Prostate gland (tissue), 2 donors: ENCODE results near the gene GATAD2B. TPM values are rescaled to one million over a fixed set of nuclear protein-coding genes. Genes with fewer than 3 reads are reported as not detected.

ENCODE experiments used
- DNase-seq: peaks from one replicate; pipeline ENCODE4 v3.0.0-alpha.2; 2019; ENCODE audit warnings: low spot score
- H3K27ac ChIP-seq, 2 donors: fragments of 200-600 bp; sonication (generic); 2 replicates each; pipeline ENCODE4 v1.5.1; 2017 to 2019
- H3K27me3 ChIP-seq: fragments of 200-600 bp; sonication (generic); replicated peaks from 2 replicates; pipeline ENCODE4 v1.5.1; 2019; ENCODE audit not compliant: insufficient read depth
- H3K36me3 ChIP-seq, 2 donors: fragments of 200-600 bp; sonication (generic); 1 replicate in 1 of 2; 2 replicates in 1 of 2; pipeline versions ENCODE4 v1.5.1 to v1.8.1; 2017 to 2019
- H3K4me1 ChIP-seq: fragments of 200-600 bp; sonication (generic); replicated peaks from 2 replicates; pipeline ENCODE4 v1.5.1; 2019
- H3K4me3 ChIP-seq, 2 donors: fragments of 200-600 bp; sonication (generic); 2 replicates each; pipeline ENCODE4 v1.5.1; 2017 to 2019
- H3K9me3 ChIP-seq: fragments of 200-600 bp; sonication (generic); 2 replicates; pipeline ENCODE4 v1.5.1; 2017
- CTCF ChIP-seq, 4 experiments: fragments of 200-600 bp in 2 of 4; fragments of 450-650 bp in 2 of 4; sonication (generic) in 2 of 4; IDR thresholded peaks; 1 replicate in 3 of 4; 2 replicates in 1 of 4; pipeline ENCODE4 v1.5.1; 2016 to 2019; ENCODE audit warnings: antibody characterized with exemption in 4 of 4, mild to moderate bottlenecking in 2 of 4, moderate library complexity in 2 of 4
- POLR2A ChIP-seq: fragments of 450-650 bp; IDR thresholded peaks from one replicate; pipeline ENCODE4 v1.6.1; 2016; ENCODE audit warnings: antibody characterized with exemption, mild to moderate bottlenecking
- POLR2AphosphoS5 ChIP-seq: sonication (generic); formaldehyde crosslinking; IDR thresholded peaks from one replicate; pipeline ENCODE4 v1.6.1; 2017; ENCODE audit warnings: antibody characterized with exemption
- WGBS: methylation state at CpG from one replicate; pipeline ENCODE4 v1.1.5; 2018; 5-methylcytosine and 5-hydroxymethylcytosine counted together
- intact Hi-C: fragments of 100-400 bp; cut with DNase I; formaldehyde crosslinking; loops from one replicate; pipeline ENCODE4 v1.14.2; 2022
- microRNA-seq: library from miRNA; unstranded; fragments of <30 nt; microRNA quantifications from one replicate; pipeline ENCODE4, GENCODE V29; 2016
- small RNA-seq, 2 donors: library from RNA; depleted of rRNA; stranded (forward); fragments of <200 nt; gene quantifications; one replicate each; pipeline ENCODE3, GENCODE V24; 2016
- total RNA-seq, 2 donors: library from RNA; depleted of rRNA; stranded (reverse); fragments of >200 nt; gene quantifications; one replicate each; pipeline ENCODE4 v1.1.0, GENCODE V29; 2016

Gene GATAD2B
- total RNA-seq, 2 donors from 2014 or later, result 24.5 to 29.7 TPM

GRCh38 chr1:153764310-153764709 is 158.5 kb downstream of the GATAD2B start:
- Histone ChIP-seq H3K27ac (no peak overlapping the region), H3K27me3 (no peaks in the 10 kb centered on the region), H3K36me3 (peaks cover 0 to 16% of the 10 kb centered on the region in 2 donors), H3K4me3 (no peak overlapping the region), H3K9me3 (no peaks in the 10 kb centered on the region), H3K4me1 (no peaks in the 10 kb centered on the region)
- TF ChIP-seq CTCF (IDR thresholded peaks at IDR 0.05) (no peak), POLR2A (no peak), POLR2AphosphoS5 (no peak)
- intact Hi-C loops, result no loop called here
- 88% methylated on average over 5 of the region's 5 CpGs for WGBS
- no peak for DNase-seq

- no peak for TF ChIP-seq POLR2A
- no peak for TF ChIP-seq CTCF (IDR thresholded peaks at IDR 0.05)
- TF ChIP-seq POLR2AphosphoS5, result no peak
- no peak for DNase-seq
- no peak overlapping the region for H3K27ac ChIP-seq
- intact Hi-C loops, result no loop called here
- peaks cover 0 to 16% of the 10 kb centered on the region in 2 donors for H3K36me3 ChIP-seq
- H3K27me3 ChIP-seq, result no peaks in the 10 kb centered on the region
- 73% methylated on average over 7 of the region's 7 CpGs for WGBS
- H3K4me3 ChIP-seq, result no peak overlapping the region
- H3K4me1 ChIP-seq, result no peaks in the 10 kb centered on the region
- H3K9me3 ChIP-seq, result no peaks in the 10 kb centered on the region
Measured at GRCh38 chr1:153763365-153764225, 159.2 kb downstream of the GATAD2B start.

GRCh38 chr1:153760440-153760839 is 162.3 kb downstream of the GATAD2B start:
- intact Hi-C loops, result no loop called here
- no peak for TF ChIP-seq POLR2AphosphoS5
- no peak for TF ChIP-seq CTCF (IDR thresholded peaks at IDR 0.05)
- TF ChIP-seq POLR2A, result no peak
- 95% methylated on average over 4 of the region's 4 CpGs for WGBS
- H3K4me3 ChIP-seq, result no peak overlapping the region
- no peaks in the 10 kb centered on the region for H3K9me3 ChIP-seq
- H3K36me3 ChIP-seq, result peaks cover 0 to 5% of the 10 kb centered on the region in 2 donors
- DNase-seq, result no peak
- no peak overlapping the region for H3K27ac ChIP-seq
- H3K4me1 ChIP-seq, result no peaks in the 10 kb centered on the region
- no peaks in the 10 kb centered on the region for H3K27me3 ChIP-seq

Small RNA genes within 50 kb of the gene (microRNA-seq; reads per million reads assigned to microRNA genes)
- 0.50 reads per million for gene MIR6737

Small RNA genes within 50 kb of the gene (small RNA-seq; reads per million reads assigned to genes)
- gene AL831737.1 (0 reads per million in 2 donors), gene MIR6737 (0 to 0.28 reads per million in 2 donors), gene RF00019 (0 reads per million in 2 donors)

Other genes starting within 250 kb of the GATAD2B start
- gene NPR1, start 244.3 kb downstream of the GATAD2B start, total RNA-seq, result 1 to 10 TPM; 2.9 to 6.0 TPM
- 10 to 100 TPM; 26.1 to 70.0 TPM for gene INTS3, start 194.9 kb downstream of the GATAD2B start, total RNA-seq
- gene SLC27A3, start 147.6 kb downstream of the GATAD2B start, total RNA-seq, result 10 to 100 TPM; 27.4 to 30.9 TPM
- gene DENND4B, start 23.7 kb upstream of the GATAD2B start, total RNA-seq, result 10 to 100 TPM; 18.1 to 28.3 TPM
- 10 to 100 TPM; 18.5 to 30.2 TPM for gene CRTC2, start 35.6 kb upstream of the GATAD2B start, total RNA-seq
- gene SLC39A1, start 40.6 kb upstream of the GATAD2B start, total RNA-seq, result 100 to 1,000 TPM in 1 of 2 donors, 10 to 100 TPM in 1; 88.6 to 122 TPM
- 100 to 1,000 TPM; 109 to 386 TPM for gene CREB3L4, start 44.9 kb upstream of the GATAD2B start, total RNA-seq
- gene JTB, start 54.7 kb upstream of the GATAD2B start, total RNA-seq, result 100 to 1,000 TPM; 234 to 404 TPM
- gene RAB13, start 63.4 kb upstream of the GATAD2B start, total RNA-seq, result 10 to 100 TPM; 49.1 to 49.3 TPM
- gene RPS27, start 67.8 kb upstream of the GATAD2B start, total RNA-seq, result 1,000 to 10,000 TPM; 1,937 to 3,992 TPM
- gene NUP210L, start 232.1 kb upstream of the GATAD2B start, total RNA-seq, result 1 to 10 TPM in 1 of 2 donors, under 1 TPM in 1; 0.05 to 5.7 TPM